Adrenal gland (tissue), 12 donors: ENCODE measurements around the gene DHRS13. TPM values are rescaled to one million over a fixed set of nuclear protein-coding genes. Genes with fewer than 3 reads are reported as not detected.
A peak's percentile ranks its signal among the peaks of the same experiment; 100 is the strongest.

Experiments used
- DNase-seq, 7 donors: peaks; one replicate each; pipeline ENCODE4 v3.0.0-alpha.2; 2019 to 2020
- H3K27ac ChIP-seq, 5 donors: fragments of 200-600 bp; sonication (generic) in 4 of 5; 1 replicate in 3 of 5; 2 replicates in 2 of 5; pipeline versions ENCODE4 v1.5.1 to v1.8.0; 2016 to 2020; ENCODE audit warnings: mild to moderate bottlenecking in 1 of 5
- H3K27me3 ChIP-seq: fragments of 200-600 bp; 2 replicates; pipeline ENCODE4 v1.8.0; 2021
- H3K36me3 ChIP-seq, 2 donors: fragments of 200-600 bp; replicated peaks in 1 of 2; 1 replicate in 1 of 2; 2 replicates in 1 of 2; pipeline versions ENCODE4 v1.5.1 to v1.8.0; 2018 to 2022
- H3K4me1 ChIP-seq, 2 donors: fragments of 200-600 bp; replicated peaks in 1 of 2; 1 replicate in 1 of 2; 2 replicates in 1 of 2; pipeline versions ENCODE4 v1.5.1 to v1.8.0; 2018 to 2021
- H3K4me3 ChIP-seq, 4 donors: fragments of 200-600 bp; sonication (generic) in 3 of 4; one replicate each; pipeline ENCODE4 v1.5.1; 2016 to 2018
- H3K9me3 ChIP-seq, 3 donors: fragments of 200-600 bp; sonication (generic) in 1 of 3; replicated peaks in 1 of 3; 1 replicate in 2 of 3; 2 replicates in 1 of 3; pipeline versions ENCODE4 v1.5.1 to v1.8.0; 2016 to 2021
- POLR2A ChIP-seq, 2 donors: fragments of 450-650 bp; IDR thresholded peaks; one replicate each; pipeline ENCODE4 v1.6.1; 2017; ENCODE audit warnings: antibody characterized with exemption in 2 of 2, mild to moderate bottlenecking in 2 of 2, moderate library complexity in 1 of 2
- WGBS, 4 donors: extraction: QIAGEN DNeasy Blood & Tissue Kit in 2 of 4; methylation state at CpG; one replicate each; pipeline versions ENCODE4 v1.1.5 to v1.1.7; 2013 to 2017; 5-methylcytosine and 5-hydroxymethylcytosine counted together
- intact Hi-C, 2 donors: fragments of 100-400 bp; cut with DNase I; formaldehyde crosslinking; loops; one replicate each; pipeline versions ENCODE4 v1.14.1 to v1.15.0; 2022 to 2023
- polyA plus RNA-seq, 3 donors: library from polyadenylated mRNA; stranded (reverse); fragments of 200-250 nt in 2 of 3; fragments of 350-450 nt in 1 of 3; fragmentation: Illumina TruSeq in 1 of 3; extraction: RNeasy Lipid Tissue Mini Kit (QIAGEN cat#74804) in 1 of 3; gene quantifications; one replicate each; pipeline ENCODE4 v1.2.3, GENCODE V29; 2013 to 2014
- total RNA-seq, 9 donors: library from RNA; depleted of rRNA in 4 of 9; stranded (reverse); fragments of >200 nt in 4 of 9; fragments of 120-200 nt in 1 of 9; fragmentation: NEBNext Ultra II Directional in 1 of 9; extraction: Animal tissue kit (Norgen Biotek cat#: 25700) in 1 of 9; gene quantifications; one replicate each; pipeline versions ENCODE4 v1.1.0 to v1.2.4, GENCODE V29; 2013 to 2023
- TF ChIP-seq, protein P1 (sequence below), 6 experiments: fragments of 450-650 bp in 4 of 6; fragments of 200-600 bp in 2 of 6; sonication (generic) in 1 of 6; IDR thresholded peaks; 1 replicate in 5 of 6; 2 replicates in 1 of 6; pipeline versions ENCODE4 v1.5.1 to v1.8.0; 2016 to 2021; ENCODE audit warnings: antibody characterized with exemption in 6 of 6, mild to moderate bottlenecking in 2 of 6, moderate library complexity in 1 of 6
- donor health status: healthy with polysubstance abuse.
- donor health status: Bipolar disorder and iron deficiency.
- donor health status: DM: yes; HTN: yes; CAD: no.
- donor health status: DM: no; HTN: no; CAD: no.
- donor health status: DM: no; HTN: no; CAD: no.
- donor health status: DM: yes; HTN: yes; CAD: no.

The DHRS13 gene
- total and polyA plus RNA-seq, 12 donors = 4.4 to 23.5 (median 14.7) TPM

DNA sequence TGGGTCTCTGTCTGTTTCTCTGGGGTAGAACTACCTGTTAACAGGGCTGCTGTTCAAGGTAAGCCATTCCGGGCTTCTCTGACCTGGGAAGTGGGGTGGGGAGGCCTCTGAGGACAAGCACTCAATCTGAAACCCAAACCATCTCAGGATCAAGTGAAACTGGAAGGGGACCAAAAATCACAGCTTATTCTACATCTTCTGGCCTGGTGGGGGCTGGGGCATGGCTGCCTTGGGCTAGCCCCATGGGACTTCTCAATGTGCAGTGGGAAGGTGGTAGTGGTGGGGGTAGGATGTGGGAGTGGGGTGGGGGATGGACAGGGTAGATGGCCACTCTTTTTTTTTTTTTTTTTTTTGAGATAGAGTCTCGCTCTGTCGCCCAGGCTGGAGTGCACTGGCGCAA is 10.9 kb downstream of the DHRS13 start:
- H3K36me3 ChIP-seq = no peaks in the 10 kb centered on the region
- no peak overlapping the region for H3K27ac ChIP-seq
- intact Hi-C loops = no loop called here
- DNase-seq = no peak
- 91 to 100% (median 93%) methylated on average over 3 to 4 of the region's 4 CpGs for WGBS, 4 donors
- H3K4me1 ChIP-seq = peaks cover 0 to 30% of the 10 kb centered on the region in 2 donors
- no peak overlapping the region for H3K4me3 ChIP-seq
- H3K27me3 ChIP-seq = no peaks in the 10 kb centered on the region
- H3K9me3 ChIP-seq = no peaks in the 10 kb centered on the region
- TF ChIP-seq, protein P1, sequence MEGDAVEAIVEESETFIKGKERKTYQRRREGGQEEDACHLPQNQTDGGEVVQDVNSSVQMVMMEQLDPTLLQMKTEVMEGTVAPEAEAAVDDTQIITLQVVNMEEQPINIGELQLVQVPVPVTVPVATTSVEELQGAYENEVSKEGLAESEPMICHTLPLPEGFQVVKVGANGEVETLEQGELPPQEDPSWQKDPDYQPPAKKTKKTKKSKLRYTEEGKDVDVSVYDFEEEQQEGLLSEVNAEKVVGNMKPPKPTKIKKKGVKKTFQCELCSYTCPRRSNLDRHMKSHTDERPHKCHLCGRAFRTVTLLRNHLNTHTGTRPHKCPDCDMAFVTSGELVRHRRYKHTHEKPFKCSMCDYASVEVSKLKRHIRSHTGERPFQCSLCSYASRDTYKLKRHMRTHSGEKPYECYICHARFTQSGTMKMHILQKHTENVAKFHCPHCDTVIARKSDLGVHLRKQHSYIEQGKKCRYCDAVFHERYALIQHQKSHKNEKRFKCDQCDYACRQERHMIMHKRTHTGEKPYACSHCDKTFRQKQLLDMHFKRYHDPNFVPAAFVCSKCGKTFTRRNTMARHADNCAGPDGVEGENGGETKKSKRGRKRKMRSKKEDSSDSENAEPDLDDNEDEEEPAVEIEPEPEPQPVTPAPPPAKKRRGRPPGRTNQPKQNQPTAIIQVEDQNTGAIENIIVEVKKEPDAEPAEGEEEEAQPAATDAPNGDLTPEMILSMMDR (IDR thresholded peaks at IDR 0.05) = no peak
- no peak for TF ChIP-seq POLR2A (IDR thresholded peaks at IDR 0.05)

DNA sequence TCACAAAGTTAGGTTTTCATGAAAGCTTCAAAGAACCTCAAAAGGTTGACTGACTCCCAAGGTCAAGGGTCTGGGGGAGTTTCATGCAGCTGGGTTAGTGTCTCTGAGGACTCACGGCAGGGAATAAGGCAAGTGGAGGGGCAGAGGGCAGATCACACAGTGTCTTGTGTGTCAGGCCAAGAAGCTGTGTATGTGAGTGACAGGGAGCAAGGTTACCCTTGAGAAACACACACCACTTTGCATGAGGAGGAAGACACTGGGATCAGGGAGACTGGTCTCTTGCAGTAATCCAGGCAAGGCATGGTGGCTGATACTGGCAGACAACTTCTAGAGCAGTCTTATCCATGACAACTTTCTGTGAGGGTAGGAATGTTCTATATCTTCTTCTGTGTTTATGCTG is 11.7 kb downstream of the DHRS13 start:
- no peak for DNase-seq
- Histone ChIP-seq H3K36me3 (no peaks in the 10 kb centered on the region), H3K27ac (peak overlapping the region in 1 of 5 donors; percentile 35), H3K4me1 (peaks cover 0 to 25% of the 10 kb centered on the region in 2 donors), H3K4me3 (no peak overlapping the region), H3K9me3 (no peaks in the 10 kb centered on the region), H3K27me3 (no peaks in the 10 kb centered on the region)
- intact Hi-C loops = no loop called here
- TF ChIP-seq POLR2A (IDR thresholded peaks at IDR 0.05) = no peak
- TF ChIP-seq, protein P1 (IDR thresholded peaks at IDR 0.05) = no peak
- 33 to 96% (median 91%) methylated on average over 1 of the region's 1 CpG for whole genome bisulfite sequencing, 4 donors

DNA sequence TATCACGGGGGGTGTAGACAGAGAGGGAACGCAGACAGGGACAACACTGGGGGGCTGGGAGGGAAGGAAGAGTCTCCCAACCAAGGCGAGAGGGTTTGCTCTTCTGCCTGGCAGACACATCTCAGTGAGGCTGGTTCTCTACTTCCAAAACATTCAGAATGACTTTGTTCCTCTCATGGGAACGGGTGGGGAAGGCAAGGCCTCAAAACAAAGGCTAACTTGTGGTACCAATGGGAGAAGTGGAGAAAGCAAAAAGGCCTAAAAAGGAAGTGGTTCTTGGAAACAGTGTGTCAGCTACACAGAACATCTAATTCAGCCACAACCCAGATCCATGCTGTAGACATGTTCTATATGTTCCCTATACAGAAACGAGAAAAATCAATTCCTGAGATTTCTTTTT is 12.9 kb downstream of the DHRS13 start:
- Histone ChIP-seq H3K27me3 (no peaks in the 10 kb centered on the region), H3K36me3 (peaks cover 0 to 8% of the 10 kb centered on the region in 2 donors), H3K4me3 (no peak overlapping the region), H3K4me1 (peaks cover 0 to 19% of the 10 kb centered on the region in 2 donors), H3K27ac (no peak overlapping the region), H3K9me3 (no peaks in the 10 kb centered on the region)
- DNase-seq = no peak
- 79 to 88% (median 82%) methylated on average over 5 of the region's 5 CpGs for whole genome bisulfite sequencing, 4 donors
- TF ChIP-seq POLR2A (IDR thresholded peaks at IDR 0.05) = no peak
- TF ChIP-seq, protein P1 (IDR thresholded peaks at IDR 0.05) = no peak
- intact Hi-C loops = no loop called here

DNA sequence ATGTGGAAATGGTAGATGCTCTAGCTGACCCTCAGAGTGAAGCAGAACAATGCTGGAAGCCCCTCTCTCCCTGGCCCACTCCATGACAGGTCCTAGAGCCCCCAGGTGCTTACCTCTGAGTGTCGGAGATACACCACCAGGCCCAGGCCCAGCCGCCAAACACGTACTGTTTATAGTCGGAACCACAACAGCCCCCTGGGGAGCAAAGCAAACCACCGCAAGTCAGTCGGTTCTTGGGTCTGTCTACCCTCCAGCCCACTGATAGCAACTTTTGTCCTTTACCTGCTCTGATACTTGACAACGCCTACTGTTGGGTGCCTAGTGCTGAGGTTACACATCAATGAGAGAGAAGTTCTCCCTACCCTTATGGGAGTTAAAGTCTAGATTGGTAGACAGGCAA is 14.0 kb downstream of the DHRS13 start:
- WGBS, 4 donors = 92 to 94% (median 93%) methylated on average over 7 of the region's 7 CpGs
- TF ChIP-seq, protein P1 (IDR thresholded peaks at IDR 0.05) = no peak
- TF ChIP-seq POLR2A (IDR thresholded peaks at IDR 0.05) = no peak

More for the DNA sequence above, 14.0 kb downstream of the DHRS13 start:
- Histone ChIP-seq H3K27me3 (no peaks in the 10 kb centered on the region), H3K4me3 (no peak overlapping the region), H3K4me1 (peaks cover 0 to 13% of the 10 kb centered on the region in 2 donors), H3K36me3 (peaks cover 0 to 19% of the 10 kb centered on the region in 2 donors), H3K9me3 (no peaks in the 10 kb centered on the region), H3K27ac (no peak overlapping the region)
- DNase-seq = no peak
- intact Hi-C loops = no loop called here
